ENCODE measurements around the gene ZNF679. TPM values are rescaled to one million over a fixed set of nuclear protein-coding genes. Genes with fewer than 3 reads are reported as not detected.
"Not testable (repeated sequence)": the region's sequence is repeated elsewhere in the genome, so short reads cannot be mapped to it uniquely, and the experiment has no call there.

ZNF679 gene
- total RNA-seq (2014; rRNA removed; shearing (Covaris generic)): 0.10 and 0.18 TPM in 2 replicates

DNA sequence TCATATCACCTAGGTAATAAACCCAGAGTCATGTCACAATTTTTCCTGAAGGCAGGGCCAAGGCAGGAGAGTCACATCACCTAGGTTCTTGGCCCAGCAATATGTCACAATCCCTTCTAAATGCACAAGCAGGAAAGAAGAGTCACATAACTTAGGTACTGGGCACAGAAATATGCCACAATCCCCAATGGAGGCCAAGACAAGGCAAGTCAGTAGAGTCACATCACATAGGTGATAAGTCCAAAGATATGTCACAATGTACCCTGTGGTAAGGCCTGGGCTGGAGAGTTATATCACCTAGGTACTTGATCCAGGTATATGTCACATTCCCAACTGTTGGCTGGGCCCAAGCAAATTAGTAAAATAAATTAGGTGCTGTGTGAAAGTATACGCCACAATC, at the start of gene ZNF679:
Gene ZNF679, plus strand, starts transcription at position 301 of the 400 bp plus-strand sequence. CDS start 20,644 bp downstream, outside the sequence.
- not testable (repeated sequence) for DNase-seq; H3K36me3 ChIP-seq; H3K27me3 ChIP-seq; H3K27ac ChIP-seq; H3K4me3 ChIP-seq; H3K9me3 ChIP-seq (replicated peaks); H3K4me1 ChIP-seq

DNA sequence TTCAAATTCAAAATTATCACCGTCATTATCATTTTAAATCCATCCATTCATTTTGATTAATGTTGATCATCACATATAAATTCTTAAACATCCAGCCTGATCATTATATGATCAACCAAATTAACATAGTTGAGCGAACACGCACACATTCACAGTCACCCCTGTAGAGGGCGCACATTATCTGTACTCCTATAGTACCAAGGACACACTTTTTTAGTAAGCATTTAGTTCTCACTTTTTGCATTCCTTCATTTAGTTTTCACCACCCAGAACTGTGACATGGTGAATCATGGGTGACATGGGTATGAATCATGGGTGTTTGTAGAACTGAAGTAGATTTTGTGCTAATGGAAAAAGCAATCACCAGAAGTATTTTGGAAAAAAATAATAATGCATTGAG, 47.3 kb upstream of the ZNF679 start:
- Histone ChIP-seq H3K36me3 (no peaks in the 10 kb centered on the region), H3K27ac (no peak overlapping the region), H3K9me3 (replicated peaks) (no peaks in the 10 kb centered on the region), H3K4me3 (no peak overlapping the region), H3K4me1 (no peaks in the 10 kb centered on the region), H3K27me3 (no peaks in the 10 kb centered on the region)
- peak in 1 of 2 experiments; percentile 39 for DNase-seq

DNA sequence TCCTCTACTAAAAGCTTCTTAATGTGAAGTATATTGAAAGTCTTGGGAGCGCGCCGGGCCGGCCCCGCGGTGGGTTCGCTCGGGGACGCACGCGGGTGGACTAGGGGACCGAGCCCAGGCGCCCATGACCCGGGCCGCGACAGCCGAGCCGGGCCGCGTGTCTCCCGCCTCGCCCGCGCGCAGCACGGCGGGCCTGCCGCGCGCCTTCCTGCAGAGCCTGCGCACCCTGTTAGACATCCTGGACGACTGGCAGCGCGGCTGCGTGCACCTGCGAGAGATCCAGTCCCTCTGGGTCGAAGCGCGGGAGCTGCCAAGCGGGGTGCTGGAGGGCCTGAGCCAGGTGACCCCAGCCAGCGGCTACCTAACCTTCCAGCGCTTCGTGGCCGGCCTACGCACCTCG, 46.7 kb upstream of the ZNF679 start:
- no peak for DNase-seq
- H3K27ac ChIP-seq: no peak overlapping the region
- no peaks in the 10 kb centered on the region for H3K9me3 ChIP-seq (replicated peaks)
- H3K4me3 ChIP-seq: no peak overlapping the region
- no peaks in the 10 kb centered on the region for H3K36me3 ChIP-seq
- H3K4me1 ChIP-seq: no peaks in the 10 kb centered on the region
- H3K27me3 ChIP-seq: no peaks in the 10 kb centered on the region

DNA sequence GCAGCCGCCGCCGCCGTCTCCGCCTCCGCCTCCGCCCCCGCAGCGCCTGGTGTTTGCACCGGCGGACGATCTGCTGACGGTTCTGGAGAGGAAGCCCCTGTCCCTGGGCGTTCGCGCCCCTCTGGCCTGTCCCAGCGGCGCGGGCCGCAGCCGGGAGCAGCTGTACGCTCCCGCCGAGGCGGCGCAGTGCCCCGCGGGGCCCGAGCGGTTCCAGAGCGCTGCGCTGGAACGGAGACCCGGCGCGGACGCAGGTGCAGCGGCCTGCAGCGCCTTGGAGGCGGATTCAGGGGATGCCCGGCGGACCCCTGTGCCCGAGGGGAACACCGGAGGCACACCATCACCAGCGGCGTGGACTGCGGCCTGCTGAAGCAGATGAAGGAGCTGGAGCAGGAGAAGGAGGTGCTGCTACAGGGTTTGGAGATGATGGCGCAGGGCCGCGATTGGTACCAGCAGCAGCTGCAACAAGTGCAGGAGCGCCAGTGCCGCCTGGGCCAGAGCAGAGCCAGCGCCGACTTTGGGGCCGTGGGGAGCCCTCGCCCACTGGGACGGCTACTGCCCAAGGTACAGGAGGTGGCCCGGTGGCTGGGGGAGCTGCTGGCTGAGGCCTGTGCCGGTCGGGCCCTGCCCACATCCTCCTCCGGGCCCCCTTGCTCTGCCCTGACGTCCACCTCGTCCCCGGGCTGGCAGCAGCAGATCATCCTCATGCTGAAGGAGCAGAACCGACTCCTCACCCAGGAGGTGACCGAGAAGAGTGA, 46.1 kb upstream of the ZNF679 start:
- Histone ChIP-seq H3K36me3 (no peaks in the 10 kb centered on the region), H3K4me1 (no peaks in the 10 kb centered on the region), H3K27ac (no peak overlapping the region)

DNA sequence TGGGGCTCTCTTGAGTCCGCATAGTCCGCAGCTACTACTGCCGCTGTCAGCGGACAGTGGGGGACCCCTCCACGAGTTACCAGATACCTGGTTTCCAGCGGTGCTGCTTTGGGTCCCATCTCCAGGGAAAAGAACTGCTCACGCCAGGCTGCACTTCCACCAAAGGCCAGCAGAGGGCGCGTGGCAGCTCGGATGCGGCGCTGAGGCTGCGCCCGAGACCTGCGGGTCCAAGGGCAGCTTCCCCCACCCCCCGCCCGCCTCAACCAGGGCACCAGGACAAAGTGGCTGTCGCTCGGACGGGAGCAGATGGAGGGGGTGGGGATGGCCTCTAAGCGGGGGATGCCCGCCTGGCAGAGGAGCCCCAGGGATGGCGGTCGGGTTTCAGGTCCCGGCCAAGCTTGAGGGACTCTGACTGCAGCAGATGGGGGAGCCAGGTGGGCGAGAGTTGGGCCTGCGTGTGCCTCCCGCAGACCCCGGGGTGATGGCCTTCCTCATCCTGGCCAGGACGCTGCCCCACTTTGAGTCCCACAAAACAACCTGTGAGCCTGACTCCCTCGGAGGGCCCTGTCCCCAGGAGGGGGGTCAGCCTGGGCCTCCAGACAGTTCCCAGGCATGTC, 45.0 kb upstream of the ZNF679 start:
- Histone ChIP-seq H3K36me3 (no peaks in the 10 kb centered on the region), H3K9me3 (replicated peaks) (no peaks in the 10 kb centered on the region), H3K4me1 (no peaks in the 10 kb centered on the region), H3K4me3 (no peak overlapping the region), H3K27ac (no peak overlapping the region), H3K27me3 (no peaks in the 10 kb centered on the region)
- DNase-seq: peak in 1 of 2 experiments; percentile 18

More for the DNA sequence above, 46.1 kb upstream of the ZNF679 start:
- DNase-seq: no peak
- Histone ChIP-seq H3K9me3 (replicated peaks) (no peaks in the 10 kb centered on the region), H3K4me3 (no peak overlapping the region), H3K27me3 (no peaks in the 10 kb centered on the region)

DNA sequence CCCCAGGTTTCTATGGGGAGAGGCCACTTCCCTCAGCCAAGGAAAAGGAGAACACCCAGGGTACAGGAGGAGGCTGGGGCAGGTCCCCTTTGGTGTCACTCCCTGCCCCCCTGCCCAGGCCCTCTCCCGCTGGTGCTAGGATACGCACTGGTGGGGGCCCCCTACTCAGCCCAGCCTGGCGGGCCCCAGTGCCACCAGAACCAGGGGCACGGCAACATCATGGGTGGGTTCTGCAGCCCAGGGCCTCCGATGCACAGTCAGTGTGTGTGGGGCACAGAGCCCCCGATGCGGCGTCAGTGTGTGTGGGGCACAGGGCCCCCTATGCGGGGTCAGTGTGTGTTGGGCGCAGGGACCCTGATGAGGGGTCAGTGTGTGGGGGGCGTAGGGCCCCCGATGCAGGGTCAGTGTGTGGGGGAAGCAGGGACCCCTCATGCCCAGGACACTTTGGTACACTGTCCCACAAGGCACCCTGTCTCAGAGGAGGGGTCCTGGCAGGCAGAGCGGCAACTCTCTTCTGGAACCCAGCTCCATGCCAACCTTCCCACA, 44.4 kb upstream of the ZNF679 start:
- no peaks in the 10 kb centered on the region for H3K36me3 ChIP-seq
- no peak overlapping the region for H3K4me3 ChIP-seq
- H3K4me1 ChIP-seq: no peaks in the 10 kb centered on the region
- H3K27me3 ChIP-seq: no peaks in the 10 kb centered on the region
- no peak overlapping the region for H3K27ac ChIP-seq
- no peaks in the 10 kb centered on the region for H3K9me3 ChIP-seq (replicated peaks)
- no peak for DNase-seq

DNA sequence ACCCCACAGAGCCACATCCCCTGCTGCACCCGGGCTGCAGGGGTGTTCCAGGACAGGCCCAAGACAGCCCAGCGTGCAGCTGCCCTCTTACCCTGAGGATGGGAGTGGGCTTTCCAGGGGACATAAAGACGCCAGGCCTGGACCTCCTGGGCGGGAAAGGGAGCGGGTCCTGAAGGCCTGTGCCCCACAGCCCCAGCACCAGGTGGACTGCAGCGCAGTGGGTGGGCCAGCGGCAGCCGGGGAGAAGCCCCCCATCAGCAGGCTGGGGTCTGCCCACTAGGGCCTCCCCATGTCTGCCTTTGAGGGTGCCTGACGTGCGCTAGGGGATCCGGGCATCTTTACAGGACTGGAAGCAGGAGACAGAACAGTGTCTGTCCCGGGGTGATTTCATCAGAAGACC, 43.9 kb upstream of the ZNF679 start:
- Histone ChIP-seq H3K4me3 (no peak overlapping the region), H3K4me1 (no peaks in the 10 kb centered on the region), H3K36me3 (no peaks in the 10 kb centered on the region), H3K27ac (no peak overlapping the region), H3K9me3 (replicated peaks) (no peaks in the 10 kb centered on the region), H3K27me3 (no peaks in the 10 kb centered on the region)
- no peak for DNase-seq

DNA sequence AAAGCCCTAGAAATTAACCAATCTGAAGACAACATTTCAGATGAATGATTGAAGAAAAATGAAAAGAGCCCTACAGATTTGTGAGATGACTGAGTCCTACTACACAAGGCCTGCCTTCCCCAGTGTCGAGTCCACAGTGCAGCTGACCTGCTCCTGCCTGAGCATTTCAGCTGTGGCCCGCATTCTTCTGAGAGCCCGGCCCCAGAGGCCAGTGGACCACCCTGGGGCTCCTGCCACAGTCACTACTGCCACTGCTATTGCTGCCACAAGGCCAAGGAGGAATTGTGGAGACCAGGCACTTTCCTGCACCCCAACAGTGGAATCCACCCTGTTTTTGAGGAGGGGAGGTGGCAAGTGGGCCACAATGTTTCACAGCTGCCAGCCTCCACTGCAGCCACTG, 40.9 kb upstream of the ZNF679 start:
- no peaks in the 10 kb centered on the region for H3K27me3 ChIP-seq
- no peak for DNase-seq
- no peaks in the 10 kb centered on the region for H3K9me3 ChIP-seq (replicated peaks)
- no peak overlapping the region for H3K4me3 ChIP-seq
- H3K27ac ChIP-seq: no peak overlapping the region
- no peaks in the 10 kb centered on the region for H3K36me3 ChIP-seq
- H3K4me1 ChIP-seq: no peaks in the 10 kb centered on the region

DNA sequence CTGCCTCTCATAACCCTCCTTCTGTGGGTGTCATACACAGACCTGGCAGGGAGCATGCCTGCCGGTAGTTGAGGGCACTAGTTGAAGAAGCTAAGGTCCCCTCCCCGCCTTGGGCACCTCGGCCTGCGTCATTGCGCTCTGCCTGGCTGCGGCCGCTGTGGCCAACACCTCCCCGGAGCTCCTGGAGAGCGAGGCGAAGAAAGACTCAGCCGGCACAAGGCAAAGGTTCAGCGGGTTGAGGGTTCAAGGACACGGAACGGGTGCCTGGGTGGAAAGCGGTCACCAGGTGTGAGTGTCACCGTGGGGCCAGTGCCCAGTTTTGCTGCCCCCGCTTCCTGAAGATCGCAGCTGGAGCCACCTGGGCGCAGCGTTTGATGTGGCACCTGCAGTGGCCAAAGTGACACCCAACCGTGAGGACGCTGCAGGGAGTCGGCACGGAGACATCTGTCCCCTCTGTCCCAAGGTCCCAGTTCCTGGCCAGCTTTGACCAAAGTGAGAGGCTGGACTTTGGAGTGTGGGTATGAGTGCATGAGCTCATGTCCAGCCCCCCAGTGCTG, 36.0 kb upstream of the ZNF679 start:
- no peaks in the 10 kb centered on the region for H3K27me3 ChIP-seq
- H3K4me1 ChIP-seq: no peaks in the 10 kb centered on the region
- no peaks in the 10 kb centered on the region for H3K36me3 ChIP-seq
- H3K27ac ChIP-seq: no peak overlapping the region
- no peaks in the 10 kb centered on the region for H3K9me3 ChIP-seq (replicated peaks)
- no peak for DNase-seq
- no peak overlapping the region for H3K4me3 ChIP-seq

DNA sequence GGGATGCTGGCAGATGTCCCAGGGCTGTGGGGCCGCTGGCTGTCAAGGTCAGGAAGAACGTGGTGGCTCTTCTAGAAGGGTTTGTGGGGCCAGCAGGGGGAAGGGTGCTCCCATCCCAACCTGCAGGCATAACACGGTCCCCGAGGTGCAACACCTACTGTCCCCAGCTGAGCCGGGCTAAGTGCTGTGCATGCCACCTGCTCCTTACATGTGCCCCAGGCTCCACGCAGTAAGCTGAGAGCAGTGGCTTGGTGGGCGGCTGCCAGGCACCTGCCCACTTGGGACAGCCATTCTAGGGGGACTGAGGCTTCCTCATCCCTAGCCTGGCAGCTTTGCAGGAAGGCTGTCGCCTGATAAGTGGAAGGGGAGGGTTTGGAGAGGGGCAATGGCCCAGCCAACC, 35.5 kb upstream of the ZNF679 start:
- Histone ChIP-seq H3K27ac (no peak overlapping the region), H3K4me1 (no peaks in the 10 kb centered on the region), H3K27me3 (no peaks in the 10 kb centered on the region), H3K36me3 (no peaks in the 10 kb centered on the region), H3K9me3 (replicated peaks) (no peaks in the 10 kb centered on the region), H3K4me3 (no peak overlapping the region)
- DNase-seq: no peak

DNA sequence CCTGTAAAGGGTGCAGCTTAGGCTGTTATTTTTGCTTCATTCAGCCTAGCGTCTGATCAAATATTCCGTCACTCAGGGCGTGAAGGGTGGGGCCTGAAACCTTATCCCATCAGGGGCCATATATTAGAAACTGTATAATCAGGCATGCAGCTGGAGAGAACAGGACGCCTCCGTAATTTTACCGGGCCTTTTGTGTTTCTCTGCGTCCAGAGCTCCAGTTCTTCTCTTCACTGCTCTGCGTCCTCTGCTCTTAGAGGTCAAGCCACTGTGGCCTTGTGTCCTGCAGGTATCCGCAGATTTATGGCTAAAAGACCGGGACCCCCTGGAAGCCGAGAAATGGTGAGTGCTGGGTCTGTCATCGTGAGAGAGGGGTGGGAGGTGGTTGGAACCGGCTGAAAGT, 21.4 kb upstream of the ZNF679 start, which contains the start of gene ZNF735:
Gene ZNF735, plus strand, starts transcription at position 301 of the 400 bp plus-strand sequence. Its CDS starts 0 bp downstream, at position 301.
- no peak within 1 kb of the TSS for H3K4me3 ChIP-seq
- H3K9me3 ChIP-seq (replicated peaks): no peaks in the 10 kb centered on the region

DNA sequence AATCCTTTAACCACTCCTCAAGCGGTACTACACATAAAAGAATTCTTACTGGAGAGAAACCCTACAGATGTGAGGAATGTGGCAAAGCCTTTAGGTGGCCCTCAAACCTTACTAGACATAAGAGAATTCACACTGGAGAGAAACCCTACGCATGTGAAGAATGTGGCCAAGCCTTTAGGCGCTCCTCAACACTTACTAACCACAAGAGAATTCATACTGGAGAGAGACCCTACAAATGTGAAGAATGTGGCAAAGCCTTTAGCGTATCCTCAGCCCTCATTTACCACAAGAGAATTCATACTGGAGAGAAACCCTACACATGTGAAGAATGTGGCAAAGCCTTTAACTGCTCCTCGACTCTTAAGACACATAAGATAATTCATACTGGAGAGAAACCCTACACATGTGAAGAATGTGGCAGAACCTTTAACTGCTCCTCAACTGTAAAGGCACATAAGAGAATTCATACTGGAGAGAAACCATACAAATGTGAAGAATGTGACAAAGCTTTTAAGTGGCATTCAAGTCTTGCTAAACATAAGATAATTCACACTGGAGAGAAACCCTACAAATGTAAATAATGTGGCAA, 8.5 kb upstream of the ZNF679 start:
- not testable (repeated sequence) for H3K9me3 ChIP-seq (replicated peaks); DNase-seq; H3K27ac ChIP-seq

More for the DNA sequence above, 21.4 kb upstream of the ZNF679 start, which contains the start of gene ZNF735:
- no peaks in the 10 kb centered on the region for H3K27me3 ChIP-seq
- DNase-seq: no peak
- no peak within 1 kb of the TSS for H3K27ac ChIP-seq
- H3K4me1 ChIP-seq: no peaks in the 10 kb centered on the region
- H3K36me3 ChIP-seq: no peaks in the 10 kb centered on the region

DNA sequence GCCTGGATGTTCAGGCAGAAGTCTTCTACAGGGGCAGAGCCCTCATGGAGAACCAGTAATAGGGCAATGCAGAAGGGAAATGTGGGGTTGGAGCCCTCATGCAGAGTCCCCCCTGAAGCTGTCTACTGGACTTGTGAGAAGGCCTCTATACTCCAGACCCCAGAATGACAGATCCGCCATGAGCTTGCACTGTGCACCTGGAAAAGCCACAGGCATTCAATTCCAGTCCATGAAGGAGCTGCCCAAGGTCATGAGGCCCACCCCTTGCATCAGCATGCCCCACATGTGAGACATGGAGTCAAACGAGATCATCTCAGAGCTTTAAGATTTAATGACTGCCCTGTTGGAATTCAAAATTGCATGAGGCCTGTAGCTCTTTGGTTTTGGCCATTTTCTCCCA, 4.9 kb upstream of the ZNF679 start:
- Histone ChIP-seq H3K4me1 (no peaks in the 10 kb centered on the region), H3K27ac (no peak overlapping the region), H3K36me3 (no peaks in the 10 kb centered on the region), H3K9me3 (replicated peaks) (no peaks in the 10 kb centered on the region; the same call in 1 of the 2 replicates), H3K4me3 (no peak overlapping the region), H3K27me3 (no peaks in the 10 kb centered on the region)
- no peak for DNase-seq

More for the DNA sequence above, 8.5 kb upstream of the ZNF679 start:
- not testable (repeated sequence) for H3K4me1 ChIP-seq, H3K27me3 ChIP-seq, H3K36me3 ChIP-seq, H3K4me3 ChIP-seq

DNA sequence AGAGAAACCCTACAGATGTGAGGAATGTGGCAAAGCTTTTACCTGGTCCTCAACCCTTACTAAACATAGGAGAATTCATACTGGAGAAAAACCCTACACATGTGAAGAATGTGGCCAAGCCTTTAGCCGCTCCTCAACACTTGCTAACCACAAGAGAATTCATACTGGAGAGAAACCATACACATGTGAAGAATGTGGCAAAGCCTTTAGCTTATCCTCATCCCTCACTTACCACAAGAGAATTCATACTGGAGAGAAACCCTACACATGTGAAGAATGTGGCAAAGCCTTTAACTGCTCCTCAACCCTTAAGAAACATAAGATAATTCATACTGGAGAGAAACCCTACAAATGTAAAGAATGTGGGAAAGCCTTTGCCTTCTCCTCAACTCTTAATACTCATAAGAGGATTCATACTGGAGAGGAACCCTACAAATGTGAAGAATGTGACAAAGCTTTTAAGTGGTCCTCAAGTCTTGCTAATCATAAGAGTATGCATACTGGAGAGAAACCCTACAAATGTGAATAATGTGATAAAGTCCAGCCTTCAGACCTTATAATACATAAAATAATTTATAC, 38.2 kb downstream of the ZNF679 start:
- peaks cover 14% of the 10 kb centered on the region; the same call in 1 of the 2 replicates for H3K9me3 ChIP-seq (replicated peaks)
- H3K36me3 ChIP-seq: no peaks in the 10 kb centered on the region
- no peaks in the 10 kb centered on the region for H3K4me1 ChIP-seq
- DNase-seq: no peak
- no peaks in the 10 kb centered on the region for H3K27me3 ChIP-seq
- no peak overlapping the region for H3K4me3 ChIP-seq
- H3K27ac ChIP-seq: no peak overlapping the region
